NB4 (cell line): ENCODE results near the gene CTNNA2.

Experiments used
- POLR2A ChIP-seq: IDR thresholded peaks from 2 replicates; pipeline ENCODE4 v1.6.1; 2011; ENCODE audit warnings: mild to moderate bottlenecking; ENCODE audit not compliant: insufficient read length; ENCODE audit errors: extremely low read depth
- TF ChIP-seq, protein P1 (sequence below): IDR thresholded peaks from 2 replicates; pipeline ENCODE4 v1.6.1; 2011; ENCODE audit warnings: low read depth, low read length
- TF ChIP-seq, protein P2 (sequence below): IDR thresholded peaks from one replicate; pipeline ENCODE4 v1.5.1; 2012; ENCODE audit warnings: low read depth, low read length

DNA sequence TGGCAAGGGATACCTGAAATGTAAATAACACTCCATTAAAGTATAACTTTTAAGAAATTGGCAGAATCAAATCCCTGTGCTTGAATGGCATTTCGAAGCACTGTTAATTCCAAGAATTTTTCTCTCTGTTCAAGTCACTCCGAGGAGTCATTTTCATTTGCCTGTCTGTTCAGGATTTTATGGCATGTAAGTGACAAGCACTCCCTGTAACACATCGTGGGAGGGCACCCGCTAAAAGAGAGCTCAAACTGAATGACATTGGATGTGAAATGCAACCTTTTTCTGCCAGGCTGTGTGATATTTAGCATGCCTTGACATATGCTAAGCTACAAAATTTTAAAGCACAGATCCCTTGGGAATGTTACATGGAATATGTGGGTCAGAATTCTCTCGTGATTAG, 452.1 kb downstream of the CTNNA2 start:
- TF ChIP-seq, protein P1, sequence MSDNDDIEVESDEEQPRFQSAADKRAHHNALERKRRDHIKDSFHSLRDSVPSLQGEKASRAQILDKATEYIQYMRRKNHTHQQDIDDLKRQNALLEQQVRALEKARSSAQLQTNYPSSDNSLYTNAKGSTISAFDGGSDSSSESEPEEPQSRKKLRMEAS, result no peak
- TF ChIP-seq, protein P2, sequence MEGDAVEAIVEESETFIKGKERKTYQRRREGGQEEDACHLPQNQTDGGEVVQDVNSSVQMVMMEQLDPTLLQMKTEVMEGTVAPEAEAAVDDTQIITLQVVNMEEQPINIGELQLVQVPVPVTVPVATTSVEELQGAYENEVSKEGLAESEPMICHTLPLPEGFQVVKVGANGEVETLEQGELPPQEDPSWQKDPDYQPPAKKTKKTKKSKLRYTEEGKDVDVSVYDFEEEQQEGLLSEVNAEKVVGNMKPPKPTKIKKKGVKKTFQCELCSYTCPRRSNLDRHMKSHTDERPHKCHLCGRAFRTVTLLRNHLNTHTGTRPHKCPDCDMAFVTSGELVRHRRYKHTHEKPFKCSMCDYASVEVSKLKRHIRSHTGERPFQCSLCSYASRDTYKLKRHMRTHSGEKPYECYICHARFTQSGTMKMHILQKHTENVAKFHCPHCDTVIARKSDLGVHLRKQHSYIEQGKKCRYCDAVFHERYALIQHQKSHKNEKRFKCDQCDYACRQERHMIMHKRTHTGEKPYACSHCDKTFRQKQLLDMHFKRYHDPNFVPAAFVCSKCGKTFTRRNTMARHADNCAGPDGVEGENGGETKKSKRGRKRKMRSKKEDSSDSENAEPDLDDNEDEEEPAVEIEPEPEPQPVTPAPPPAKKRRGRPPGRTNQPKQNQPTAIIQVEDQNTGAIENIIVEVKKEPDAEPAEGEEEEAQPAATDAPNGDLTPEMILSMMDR, result no peak
- TF ChIP-seq POLR2A, result no peak
